GM23248 (cell line): ENCODE measurements around the gene RPAP2.

ENCODE experiments used
- EZH2 ChIP-seq: fragments of 200-600 bp; sonication (generic); IDR thresholded peaks from 2 replicates; pipeline ENCODE4 v1.6.1; 2018; ENCODE audit warnings: antibody characterized with exemption, mild to moderate bottlenecking; ENCODE audit not compliant: insufficient read depth, poor library complexity, severe bottlenecking
- EZH2phosphoT487 ChIP-seq: fragments of 200-600 bp; sonication (generic); IDR thresholded peaks from 2 replicates; pipeline ENCODE4 v1.6.1; 2018; ENCODE audit warnings: antibody characterized with exemption, moderate library complexity, mild to moderate bottlenecking, low read depth; ENCODE audit not compliant: insufficient read depth

DNA sequence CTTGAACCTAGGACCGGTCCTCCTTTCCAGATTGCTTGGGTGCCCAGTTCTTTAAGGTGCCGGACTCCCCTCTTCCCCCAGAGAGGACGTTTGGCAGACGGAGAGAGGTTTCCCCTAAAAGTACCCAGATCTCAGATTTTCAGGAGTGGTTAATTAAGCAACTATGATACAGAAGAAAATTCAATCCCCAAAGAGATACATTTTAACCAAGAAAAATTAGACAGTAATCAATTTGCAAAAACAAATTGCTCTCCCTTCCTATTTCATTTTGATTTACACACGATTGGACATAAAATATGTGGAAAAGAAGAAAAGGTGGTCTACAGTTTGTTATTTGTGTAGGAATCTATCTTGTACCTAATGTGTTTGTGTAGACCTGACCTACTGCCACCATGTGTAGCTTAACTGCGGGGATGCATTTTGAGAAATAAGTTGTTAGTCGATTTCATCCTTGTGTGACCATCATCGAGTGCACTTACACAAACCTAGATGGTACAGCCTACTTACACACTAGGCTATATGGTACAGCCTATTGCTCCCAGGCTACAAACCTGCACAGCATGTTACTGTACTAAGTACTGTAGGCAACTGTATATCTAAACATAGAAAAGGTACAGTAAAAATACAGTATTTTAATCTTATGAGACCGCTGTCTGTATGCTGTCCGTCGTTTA lies 755 bp downstream of the RPAP2 start:
- TF ChIP-seq EZH2, result no peak
- no peak for TF ChIP-seq EZH2phosphoT487
